AG04449 (cell line): ENCODE data around the gene ATP1A3.
"Not testable (repeated sequence)": the region's sequence is repeated elsewhere in the genome, so short reads cannot be mapped to it uniquely, and the experiment has no call there.

Experiments used
- CTCF ChIA-PET: fragments of 350-600 bp; formaldehyde crosslinking; extraction: SDS; loops from one replicate; lab custom pipeline; 2021; ENCODE audit warnings: antibody characterized with exemption; lab: Yijun Ruan, JAX
- POLR2A ChIA-PET: fragments of 400-600, 350-600 bp; formaldehyde crosslinking; extraction: SDS; loops from one replicate; lab custom pipeline; 2020; ENCODE audit warnings: antibody characterized with exemption, inconsistent platforms; lab: Yijun Ruan, JAX
- DNase-seq: peaks from one replicate; pipeline ENCODE4 v3.0.0-alpha.2; 2010; ENCODE audit warnings: low read depth, low spot score
- H3K4me3 ChIP-seq: 2 replicates; pipeline ENCODE4 v1.5.1; 2011; ENCODE audit warnings: low read depth, mild to moderate bottlenecking, control low read depth, low read length
- TF ChIP-seq, protein P1 (sequence below): IDR thresholded peaks from one replicate; pipeline ENCODE4 v1.5.1; 2011; ENCODE audit warnings: mild to moderate bottlenecking, moderate library complexity, low read length, control low read depth, inconsistent platforms; ENCODE audit not compliant: insufficient read depth; ENCODE audit errors: missing control alignments

Gene ATP1A3

DNA sequence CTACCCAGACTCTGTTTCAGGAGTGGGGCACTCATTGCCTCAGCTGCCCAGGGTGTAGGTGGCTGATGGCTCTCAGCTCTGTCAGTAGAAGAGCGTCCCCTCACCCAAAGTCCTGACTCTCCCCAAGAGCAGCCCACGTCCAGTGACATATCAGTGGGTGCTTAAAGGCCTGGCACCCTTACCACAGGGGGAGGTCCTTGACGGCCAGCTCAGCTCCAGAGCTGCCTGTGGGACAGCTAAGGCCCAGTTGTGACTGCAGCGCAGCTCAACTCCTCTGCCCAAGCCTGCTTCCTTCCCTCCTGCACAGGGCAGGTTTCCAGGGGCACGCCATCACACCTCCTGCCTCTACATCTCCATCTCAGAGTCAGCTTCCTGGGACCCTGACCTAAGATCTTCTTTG is 43.6 kb upstream of the ATP1A3 start:
- ChIA-PET CTCF (interaction anchor here (1.3 to 2.7 kb wide), 5 partner anchors 9 to 139 kb away, joined by 3 to 12 read pairs (median 5); no protein-coding TSS in a partner anchor), POLR2A (interaction anchor here (0.8 kb wide), 1 partner anchor 78 kb away, joined by 3 read pairs; the partner anchor contains the start of gene RABAC1)
- TF ChIP-seq, protein P1, sequence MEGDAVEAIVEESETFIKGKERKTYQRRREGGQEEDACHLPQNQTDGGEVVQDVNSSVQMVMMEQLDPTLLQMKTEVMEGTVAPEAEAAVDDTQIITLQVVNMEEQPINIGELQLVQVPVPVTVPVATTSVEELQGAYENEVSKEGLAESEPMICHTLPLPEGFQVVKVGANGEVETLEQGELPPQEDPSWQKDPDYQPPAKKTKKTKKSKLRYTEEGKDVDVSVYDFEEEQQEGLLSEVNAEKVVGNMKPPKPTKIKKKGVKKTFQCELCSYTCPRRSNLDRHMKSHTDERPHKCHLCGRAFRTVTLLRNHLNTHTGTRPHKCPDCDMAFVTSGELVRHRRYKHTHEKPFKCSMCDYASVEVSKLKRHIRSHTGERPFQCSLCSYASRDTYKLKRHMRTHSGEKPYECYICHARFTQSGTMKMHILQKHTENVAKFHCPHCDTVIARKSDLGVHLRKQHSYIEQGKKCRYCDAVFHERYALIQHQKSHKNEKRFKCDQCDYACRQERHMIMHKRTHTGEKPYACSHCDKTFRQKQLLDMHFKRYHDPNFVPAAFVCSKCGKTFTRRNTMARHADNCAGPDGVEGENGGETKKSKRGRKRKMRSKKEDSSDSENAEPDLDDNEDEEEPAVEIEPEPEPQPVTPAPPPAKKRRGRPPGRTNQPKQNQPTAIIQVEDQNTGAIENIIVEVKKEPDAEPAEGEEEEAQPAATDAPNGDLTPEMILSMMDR: no peak

DNA sequence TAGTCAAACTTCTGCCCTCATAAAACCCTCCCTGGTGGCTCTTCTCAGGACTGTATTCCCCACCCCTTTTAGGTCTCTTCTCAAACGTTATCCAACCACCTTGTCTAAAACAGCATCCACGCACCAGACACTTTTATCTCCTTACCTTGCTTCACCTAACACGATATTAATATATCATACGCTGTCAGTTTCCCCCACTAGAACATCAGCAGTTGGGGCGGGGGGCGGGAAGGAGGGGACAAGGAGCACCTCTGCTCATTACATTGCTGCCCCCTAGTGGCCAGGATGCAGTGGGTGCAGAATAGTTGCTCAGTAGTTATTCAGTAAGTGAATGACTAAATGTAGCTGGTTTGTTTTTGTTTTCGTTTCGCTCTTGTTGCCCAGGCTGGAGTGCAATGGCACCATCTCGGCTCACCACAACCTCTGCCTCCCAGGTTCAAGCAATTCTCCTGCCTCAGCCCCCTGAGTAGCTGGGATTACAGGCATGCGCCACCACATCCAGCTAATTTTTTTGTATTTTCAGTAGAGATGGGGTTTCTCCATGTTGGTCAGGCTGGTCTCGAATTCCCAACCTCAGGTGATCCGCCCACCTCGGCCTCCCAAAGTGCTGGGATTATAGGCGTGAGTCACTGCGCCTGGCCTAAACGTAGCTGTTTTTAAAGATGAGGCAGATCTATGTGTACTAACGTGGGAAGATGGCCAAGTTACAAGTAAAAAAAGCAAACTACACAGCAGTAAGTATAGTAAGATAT is 40.8 kb upstream of the ATP1A3 start:
- H3K4me3 ChIP-seq, DNase-seq: not testable (repeated sequence)
- TF ChIP-seq, protein P1: peak; percentile 85
- POLR2A ChIA-PET: interaction anchor here (1.3 kb wide), 1 partner anchor 76 kb away, joined by 4 read pairs; the partner anchor contains the start of gene RABAC1
- CTCF ChIA-PET: interaction anchor here (0.6 to 6.4 kb wide), 38 partner anchors 8 to 293 kb away, joined by 3 to 54 read pairs (median 5); partner anchors contain the start of genes ERFL, RPS19 and ZNF574

More for the DNA sequence above, 43.6 kb upstream of the ATP1A3 start:
- H3K4me3 ChIP-seq: no peak overlapping the region
- no peak for DNase-seq

DNA sequence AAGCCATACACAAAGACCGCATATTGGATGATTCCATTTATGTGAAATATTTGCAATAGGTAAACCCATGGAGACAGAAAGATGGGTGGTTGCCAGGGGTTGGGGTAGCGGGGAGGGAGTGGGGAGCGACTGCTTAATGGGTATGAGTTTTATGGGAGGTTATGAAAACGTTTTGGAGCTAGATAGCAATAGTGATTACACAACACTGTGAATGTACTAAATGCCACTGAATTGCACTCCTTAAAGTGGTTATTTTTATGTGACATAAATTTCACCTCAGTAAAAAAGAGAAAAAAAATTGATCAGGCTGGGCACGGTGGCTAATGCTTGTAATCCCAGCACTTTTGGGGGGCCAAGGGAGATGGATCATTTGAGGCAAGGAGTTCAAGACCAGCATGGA is 39.4 kb upstream of the ATP1A3 start:
- CTCF ChIA-PET: interaction anchor here (0.8 to 6.4 kb wide), 10 partner anchors 10 to 73 kb away, joined by 3 to 54 read pairs (median 11); no protein-coding TSS in a partner anchor
- DNase-seq: no peak
- POLR2A ChIA-PET: no interaction called here
- no peak overlapping the region for H3K4me3 ChIP-seq
- TF ChIP-seq, protein P1: no peak

DNA sequence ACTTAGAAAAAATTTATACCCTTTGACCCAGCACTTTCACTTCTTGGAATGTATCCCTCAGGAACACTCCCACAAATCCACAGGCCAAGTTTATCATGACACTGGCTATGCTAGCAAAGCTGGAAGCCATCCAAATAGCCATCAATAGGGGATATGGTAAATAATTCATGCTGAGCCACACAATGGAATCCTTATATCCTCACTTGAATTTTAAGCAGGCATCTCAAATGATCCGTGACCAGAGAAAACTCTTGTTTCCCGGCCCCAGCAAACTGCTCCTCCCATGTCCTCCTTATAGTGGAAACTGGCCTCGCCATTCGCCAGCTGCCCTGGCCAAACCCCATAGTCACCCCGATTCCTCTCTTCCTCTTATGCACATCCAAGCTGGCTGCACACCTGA is 38.4 kb upstream of the ATP1A3 start:
- no peak for DNase-seq
- no peak overlapping the region for H3K4me3 ChIP-seq
- POLR2A ChIA-PET: no interaction called here
- TF ChIP-seq, protein P1: no peak
- CTCF ChIA-PET: interaction anchor here (0.9 to 6.4 kb wide), 4 partner anchors 9 to 22 kb away, joined by 3 to 54 read pairs (median 13); no protein-coding TSS in a partner anchor

DNA sequence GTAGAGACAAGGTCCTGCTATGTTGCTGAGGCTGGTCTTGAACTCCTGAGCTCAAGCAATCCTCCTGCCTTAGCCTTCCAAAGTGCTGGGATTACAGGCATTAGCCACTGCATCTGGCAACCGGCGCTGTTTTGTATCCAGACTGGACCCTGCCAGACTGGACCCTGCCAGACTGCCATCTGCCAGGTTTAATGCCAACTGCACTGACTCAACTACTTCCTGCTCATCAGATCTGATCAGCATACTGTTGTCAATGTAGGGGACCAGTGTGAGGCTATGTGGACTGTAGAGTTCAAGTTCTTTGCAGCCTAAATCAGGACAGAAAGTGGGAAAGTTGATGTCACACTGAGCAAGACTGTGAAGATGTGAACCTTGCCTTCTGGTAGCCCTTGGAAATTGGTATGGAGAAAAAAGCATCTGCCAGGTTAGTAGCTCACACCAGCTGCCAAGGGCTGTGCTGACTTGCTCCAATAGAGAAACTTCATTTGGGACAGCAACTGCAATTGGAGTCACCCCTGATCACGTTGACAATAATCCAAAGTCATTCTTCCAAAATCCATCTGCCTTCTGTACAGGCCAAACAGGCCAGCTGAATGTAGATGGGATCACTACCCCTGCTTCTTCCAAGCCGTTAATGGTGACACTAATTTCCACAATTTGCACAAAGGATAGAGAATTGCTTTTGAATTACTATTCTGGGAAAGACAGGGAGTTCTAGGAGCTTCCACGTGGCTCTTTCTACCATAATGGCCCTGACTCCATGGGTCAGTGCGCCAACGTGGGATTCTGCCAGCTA is 36.8 kb upstream of the ATP1A3 start:
- DNase-seq: no peak
- TF ChIP-seq, protein P1: no peak
- ChIA-PET POLR2A (no interaction called here), CTCF (interaction anchor here (1.2 to 6.4 kb wide), 9 partner anchors 7 to 78 kb away, joined by 3 to 54 read pairs (median 7); no protein-coding TSS in a partner anchor)
- no peak overlapping the region for H3K4me3 ChIP-seq
